Astrocyte (in vitro differentiated cells and primary cell): ENCODE data around the gene SLC4A5. TPM values are rescaled to one million over a fixed set of nuclear protein-coding genes. Genes with fewer than 3 reads are reported as not detected.

Experiments used
- DNase-seq: peaks from one replicate; pipeline ENCODE4 v3.0.0-alpha.2; 2010; ENCODE audit warnings: low read depth
- FAIRE-seq: peaks from 2 replicates; lab custom pipeline; 2011; peaks lifted over from hg19 to GRCh38; lab: Jason Lieb, UNC
- H2AFZ ChIP-seq: 2 replicates; pipeline ENCODE4 v1.6.0; 2012; ENCODE audit warnings: low read depth, low read length, inconsistent platforms
- H3K27ac ChIP-seq: 2 replicates; pipeline ENCODE4 v1.5.1; 2011; ENCODE audit warnings: low read depth, low read length, inconsistent platforms
- H3K27me3 ChIP-seq: 2 replicates; pipeline ENCODE4 v1.6.0; 2011; ENCODE audit warnings: low read length, inconsistent platforms; ENCODE audit not compliant: insufficient read depth
- H3K36me3 ChIP-seq: 2 replicates; pipeline ENCODE4 v1.5.1; 2011; ENCODE audit warnings: low read length, inconsistent platforms; ENCODE audit not compliant: insufficient read depth
- H3K4me1 ChIP-seq: 2 replicates; pipeline ENCODE4 v1.5.1; 2011; ENCODE audit warnings: low read length, inconsistent platforms; ENCODE audit not compliant: insufficient read depth
- H3K4me2 ChIP-seq: 2 replicates; pipeline ENCODE4 v1.6.0; 2012; ENCODE audit warnings: low read length, inconsistent platforms
- H3K4me3 ChIP-seq: 2 replicates; pipeline ENCODE4 v1.5.1; 2011; ENCODE audit warnings: low read depth, mild to moderate bottlenecking, low read length, inconsistent platforms; ENCODE audit not compliant: insufficient read depth
- H3K79me2 ChIP-seq: 2 replicates; pipeline ENCODE4 v1.6.0; 2012; ENCODE audit warnings: mild to moderate bottlenecking, low read length, inconsistent platforms; ENCODE audit not compliant: insufficient read depth
- H3K9ac ChIP-seq: 2 replicates; pipeline ENCODE4 v1.6.0; 2012; ENCODE audit warnings: mild to moderate bottlenecking, low read length, inconsistent platforms
- H3K9me3 ChIP-seq: 2 replicates; pipeline ENCODE4 v1.5.1; 2012; ENCODE audit warnings: low read depth, mild to moderate bottlenecking, low read length, inconsistent platforms; ENCODE audit not compliant: insufficient read depth
- H4K20me1 ChIP-seq: 2 replicates; pipeline ENCODE4 v1.6.0; 2012; ENCODE audit warnings: low read length, inconsistent platforms; ENCODE audit not compliant: insufficient read depth
- H3K27ac Mint-ChIP-seq: one replicate; pipeline ENCODE4 v1.8.0; 2021; ENCODE audit warnings: mild to moderate bottlenecking, mixed read lengths; ENCODE audit not compliant: unreplicated experiment
- H3K27me3 Mint-ChIP-seq: one replicate; pipeline ENCODE4 v1.8.0; 2021; ENCODE audit warnings: low read depth, mixed read lengths; ENCODE audit not compliant: unreplicated experiment
- H3K36me3 Mint-ChIP-seq: one replicate; pipeline ENCODE4 v1.8.0; 2021; ENCODE audit warnings: low read depth, mixed read lengths; ENCODE audit not compliant: unreplicated experiment
- H3K4me1 Mint-ChIP-seq: one replicate; pipeline ENCODE4 v1.8.0; 2021; ENCODE audit warnings: low read depth, mixed read lengths; ENCODE audit not compliant: unreplicated experiment
- H3K4me3 Mint-ChIP-seq: one replicate; pipeline ENCODE4 v1.8.0; 2021; ENCODE audit warnings: mild to moderate bottlenecking, moderate library complexity, mixed read lengths; ENCODE audit not compliant: unreplicated experiment
- H3K9me3 Mint-ChIP-seq: one replicate; pipeline ENCODE4 v1.8.0; 2021; ENCODE audit warnings: mild to moderate bottlenecking, mixed read lengths; ENCODE audit not compliant: unreplicated experiment
- EZH2 ChIP-seq: IDR thresholded peaks from 2 replicates; pipeline ENCODE4 v1.6.1; 2012; ENCODE audit warnings: mild to moderate bottlenecking, low read length, inconsistent platforms; ENCODE audit not compliant: insufficient read depth
- total RNA-seq: library from RNA; stranded (reverse); gene quantifications from 2 replicates; pipeline ENCODE4 v1.2.1, GENCODE V29; 2021
- TF ChIP-seq, protein P1 (sequence below): IDR thresholded peaks from 2 replicates; pipeline ENCODE4 v1.5.1; 2011; ENCODE audit warnings: low read depth, mild to moderate bottlenecking, inconsistent platforms, low read length, moderate library complexity; ENCODE audit not compliant: insufficient read depth

Gene SLC4A5
- total RNA-seq, 1 donor from 2014 or later: 0.41 TPM

DNA sequence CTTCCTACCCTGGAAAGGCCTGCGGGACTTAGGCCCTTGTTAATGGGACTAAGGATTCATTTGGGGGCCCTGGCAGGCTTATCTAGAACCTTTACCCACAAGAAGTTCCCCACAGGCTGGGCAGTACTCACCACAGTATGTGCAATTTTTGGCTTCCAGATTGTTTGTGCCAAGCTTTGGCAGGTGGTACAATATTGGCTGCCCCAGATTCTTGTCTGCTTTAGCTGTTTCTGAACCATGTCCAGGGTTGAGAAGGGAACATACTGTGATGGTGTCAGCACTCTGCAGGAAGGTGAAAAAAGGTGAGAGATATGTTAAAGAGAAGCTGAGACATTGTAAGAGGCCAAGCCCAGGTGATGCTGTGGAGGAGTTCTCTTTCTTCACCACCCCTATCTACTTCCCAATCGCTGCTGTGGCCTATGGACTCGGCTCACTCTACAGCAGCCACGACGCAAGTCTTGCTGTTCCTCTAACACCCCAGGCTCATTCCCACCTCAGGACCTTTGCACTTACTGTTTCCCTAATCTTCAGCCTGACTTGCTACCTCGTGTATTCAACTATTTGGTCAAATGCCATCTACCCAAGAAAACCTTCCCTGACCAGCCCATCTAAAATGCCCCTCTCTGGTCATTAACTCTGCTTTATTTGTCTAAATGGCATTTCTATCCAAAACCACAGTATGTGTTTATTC lies 9.2 kb downstream of the SLC4A5 start:
- H3K36me3 ChIP-seq: no peaks in the 10 kb centered on the region
- no peaks in the 10 kb centered on the region for H4K20me1 ChIP-seq
- H3K4me3 ChIP-seq: no peak overlapping the region
- no peak overlapping the region for H3K9ac ChIP-seq
- no peaks in the 10 kb centered on the region for H3K79me2 ChIP-seq
- H3K9me3 ChIP-seq: no peaks in the 10 kb centered on the region
- no peak for TF ChIP-seq EZH2
- TF ChIP-seq, protein P1, sequence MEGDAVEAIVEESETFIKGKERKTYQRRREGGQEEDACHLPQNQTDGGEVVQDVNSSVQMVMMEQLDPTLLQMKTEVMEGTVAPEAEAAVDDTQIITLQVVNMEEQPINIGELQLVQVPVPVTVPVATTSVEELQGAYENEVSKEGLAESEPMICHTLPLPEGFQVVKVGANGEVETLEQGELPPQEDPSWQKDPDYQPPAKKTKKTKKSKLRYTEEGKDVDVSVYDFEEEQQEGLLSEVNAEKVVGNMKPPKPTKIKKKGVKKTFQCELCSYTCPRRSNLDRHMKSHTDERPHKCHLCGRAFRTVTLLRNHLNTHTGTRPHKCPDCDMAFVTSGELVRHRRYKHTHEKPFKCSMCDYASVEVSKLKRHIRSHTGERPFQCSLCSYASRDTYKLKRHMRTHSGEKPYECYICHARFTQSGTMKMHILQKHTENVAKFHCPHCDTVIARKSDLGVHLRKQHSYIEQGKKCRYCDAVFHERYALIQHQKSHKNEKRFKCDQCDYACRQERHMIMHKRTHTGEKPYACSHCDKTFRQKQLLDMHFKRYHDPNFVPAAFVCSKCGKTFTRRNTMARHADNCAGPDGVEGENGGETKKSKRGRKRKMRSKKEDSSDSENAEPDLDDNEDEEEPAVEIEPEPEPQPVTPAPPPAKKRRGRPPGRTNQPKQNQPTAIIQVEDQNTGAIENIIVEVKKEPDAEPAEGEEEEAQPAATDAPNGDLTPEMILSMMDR: no peak
- H3K4me1 ChIP-seq: no peaks in the 10 kb centered on the region
- H3K9me3 Mint-ChIP-seq: no peaks in the 10 kb centered on the region
- no peaks in the 10 kb centered on the region for H3K4me1 Mint-ChIP-seq
- H2AFZ ChIP-seq: no peak overlapping the region
- H3K27me3 Mint-ChIP-seq: peaks cover 12% of the 10 kb centered on the region
- no peaks in the 10 kb centered on the region for H3K27me3 ChIP-seq
- no peaks in the 10 kb centered on the region for H3K36me3 Mint-ChIP-seq
- no peak overlapping the region for H3K27ac ChIP-seq
- no peak overlapping the region for H3K27ac Mint-ChIP-seq
- no peak overlapping the region for H3K4me3 Mint-ChIP-seq
- DNase-seq: no peak
- no peak for FAIRE-seq
- no peak overlapping the region for H3K4me2 ChIP-seq

DNA sequence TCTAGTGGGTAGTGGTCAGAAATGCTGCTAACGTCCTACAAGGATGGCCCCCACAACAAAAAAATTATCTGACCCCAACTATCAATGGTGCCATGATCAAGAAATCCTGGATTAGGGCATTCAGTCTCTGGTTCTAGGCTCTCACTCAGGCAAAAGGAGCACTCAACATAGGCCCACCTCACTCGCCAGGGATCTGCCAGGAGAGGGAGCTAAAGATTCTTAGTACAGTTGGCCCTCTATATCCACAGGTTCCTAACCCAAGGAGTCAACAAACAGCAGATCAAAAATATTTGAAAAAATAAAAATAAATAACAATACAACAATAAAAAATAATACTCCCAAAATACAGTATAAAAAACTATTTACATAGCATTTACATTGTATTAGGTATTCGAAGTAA lies 10.0 kb downstream of the SLC4A5 start:
- no peaks in the 10 kb centered on the region for H3K4me1 Mint-ChIP-seq
- Histone ChIP-seq H4K20me1 (no peaks in the 10 kb centered on the region), H3K36me3 (no peaks in the 10 kb centered on the region), H3K27ac (no peak overlapping the region), H3K27me3 (no peaks in the 10 kb centered on the region), H3K79me2 (no peaks in the 10 kb centered on the region), H3K4me1 (no peaks in the 10 kb centered on the region), H3K4me3 (no peak overlapping the region), H2AFZ (no peak overlapping the region), H3K4me2 (no peak overlapping the region), H3K9me3 (no peaks in the 10 kb centered on the region), H3K9ac (no peak overlapping the region)
- TF ChIP-seq, protein P1: peak; percentile 32
- no peak for TF ChIP-seq EZH2
- H3K4me3 Mint-ChIP-seq: no peak overlapping the region
- DNase-seq: no peak
- no peaks in the 10 kb centered on the region for H3K9me3 Mint-ChIP-seq
- peaks cover 12% of the 10 kb centered on the region for H3K27me3 Mint-ChIP-seq
- no peak for FAIRE-seq
- H3K36me3 Mint-ChIP-seq: no peaks in the 10 kb centered on the region
- H3K27ac Mint-ChIP-seq: no peak overlapping the region

- Histone ChIP-seq H3K27me3 (no peaks in the 10 kb centered on the region), H3K4me3 (no peak overlapping the region), H3K27ac (no peak overlapping the region), H3K79me2 (no peaks in the 10 kb centered on the region), H3K9ac (no peak overlapping the region), H3K36me3 (no peaks in the 10 kb centered on the region), H3K4me2 (no peak overlapping the region), H3K9me3 (no peaks in the 10 kb centered on the region), H2AFZ (no peak overlapping the region), H3K4me1 (no peaks in the 10 kb centered on the region), H4K20me1 (no peaks in the 10 kb centered on the region)
- Mint-ChIP-seq H3K27me3 (peaks cover 12% of the 10 kb centered on the region), H3K9me3 (no peaks in the 10 kb centered on the region), H3K4me1 (no peaks in the 10 kb centered on the region), H3K4me3 (no peak overlapping the region), H3K36me3 (no peaks in the 10 kb centered on the region), H3K27ac (no peak overlapping the region)
- DNase-seq (no peak), FAIRE-seq (no peak)
- no peak for TF ChIP-seq EZH2
- TF ChIP-seq, protein P1: no peak
Measured at GRCh38 chr2:74332550-74333174, 10.6 kb downstream of the SLC4A5 start.
